ENCODE measurements around the gene HNRNPD. TPM values are rescaled to one million over a fixed set of nuclear protein-coding genes. Genes with fewer than 3 reads are reported as not detected.
"Not testable (repeated sequence)": the region's sequence is repeated elsewhere in the genome, so short reads cannot be mapped to it uniquely, and the experiment has no call there.

HNRNPD gene
- total RNA-seq, 1 donor from 2014 or later = 22.6 TPM

- DNase-seq (ENCODE audit: low read depth) (no peak), FAIRE-seq (no peak)
- TF ChIP-seq CTCF (IDR thresholded peaks at IDR 0.05; ENCODE audit: insufficient read depth, low read length, severe bottlenecking) = no peak
- H3K4me3 ChIP-seq (ENCODE audit: low read depth, low read length) = no peak overlapping the region
- H3K36me3 ChIP-seq (ENCODE audit: control insufficient read depth, insufficient read depth, low read length) = no peaks in the 10 kb centered on the region
- H3K27me3 ChIP-seq (ENCODE audit: control insufficient read depth, insufficient read depth, low read length) = no peaks in the 10 kb centered on the region
These were observed 42.0 kb downstream of the HNRNPD start for GRCh38 chr4:82331814-82332213.

- FAIRE-seq (no peak), DNase-seq (ENCODE audit: low read depth) (peak; percentile 8)
- H3K36me3 ChIP-seq (ENCODE audit: control insufficient read depth, insufficient read depth, low read length) = no peaks in the 10 kb centered on the region
- no peaks in the 10 kb centered on the region for H3K27me3 ChIP-seq (ENCODE audit: control insufficient read depth, insufficient read depth, low read length)
- TF ChIP-seq CTCF (IDR thresholded peaks at IDR 0.05; ENCODE audit: insufficient read depth, low read length, severe bottlenecking) = no peak
- no peak overlapping the region for H3K4me3 ChIP-seq (ENCODE audit: low read depth, low read length)
These were observed 53.4 kb downstream of the HNRNPD start for GRCh38 chr4:82320351-82320750.

- H3K4me3 ChIP-seq (ENCODE audit: low read depth, low read length); H3K36me3 ChIP-seq (ENCODE audit: control insufficient read depth, insufficient read depth, low read length); DNase-seq (ENCODE audit: low read depth); H3K27me3 ChIP-seq (ENCODE audit: control insufficient read depth, insufficient read depth, low read length); FAIRE-seq: not testable (repeated sequence)
These were observed 70.7 kb downstream of the HNRNPD start for GRCh38 chr4:82303063-82303462.

Other genes starting within 250 kb of the HNRNPD start
- gene HNRNPDL, start 56.5 kb upstream of the HNRNPD start, total RNA-seq = 95.9 and 141 TPM in 2 replicates
- gene ENOPH1, start 56.6 kb upstream of the HNRNPD start, total RNA-seq = 94.3 and 136 TPM in 2 replicates
- gene TMEM150C, start 188.0 kb upstream of the HNRNPD start, total RNA-seq = under 0.01 and 0.13 TPM in 2 replicates